ENCODE results near the gene CCDC6.
"Not testable (repeated sequence)": the region's sequence is repeated elsewhere in the genome, so short reads cannot be mapped to it uniquely, and the experiment has no call there.

CCDC6 gene

DNA sequence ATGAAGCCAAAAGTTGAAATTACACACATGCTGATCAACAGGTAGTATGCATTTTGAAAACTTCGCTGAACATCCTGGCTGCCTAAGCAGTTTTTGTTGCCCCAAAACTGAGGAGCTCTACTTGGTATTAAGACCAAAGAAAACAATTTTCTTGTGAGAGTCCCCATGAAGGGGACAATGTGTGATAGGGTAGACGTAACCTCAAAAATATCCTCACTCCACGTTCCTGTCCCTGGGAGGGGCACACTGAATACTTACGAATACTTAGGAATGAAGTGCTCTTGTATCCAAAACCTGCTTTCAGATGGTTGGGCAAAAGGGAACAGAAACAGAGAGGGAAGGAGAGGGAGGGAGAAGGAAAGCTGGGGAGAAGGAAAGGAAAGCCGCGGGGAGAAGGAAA lies 24.7 kb downstream of the CCDC6 start:
- no peak overlapping the region for H3K4me3 ChIP-seq (ENCODE audit: low read depth, low read length)

DNA sequence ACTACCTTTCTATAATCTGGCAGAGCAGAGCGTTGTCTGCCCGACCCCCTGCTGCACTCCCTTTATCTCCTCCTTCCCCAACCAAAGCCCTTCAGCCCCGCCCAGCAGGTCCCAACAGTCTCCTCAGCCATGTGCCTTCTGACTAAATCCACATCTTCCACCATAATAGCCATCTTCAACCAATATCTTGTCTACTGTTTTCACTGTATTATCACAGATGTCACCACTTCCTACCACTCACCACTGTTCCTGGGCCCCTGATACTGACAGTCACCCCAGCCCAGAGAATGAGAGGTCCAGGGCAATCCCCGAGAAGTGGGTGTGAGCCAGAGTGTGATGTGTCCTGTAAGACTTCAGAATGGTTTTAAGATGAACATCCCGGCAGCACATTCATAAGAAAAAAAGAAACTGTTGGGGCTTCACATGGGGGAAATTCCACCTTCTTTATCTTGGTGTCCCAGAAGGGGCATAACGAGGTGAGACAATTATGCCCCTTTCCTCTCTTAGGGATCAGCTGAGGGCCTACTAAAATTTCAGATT lies 25.3 kb downstream of the CCDC6 start:
- H3K4me3 ChIP-seq (ENCODE audit: low read depth, low read length) = no peak overlapping the region

DNA sequence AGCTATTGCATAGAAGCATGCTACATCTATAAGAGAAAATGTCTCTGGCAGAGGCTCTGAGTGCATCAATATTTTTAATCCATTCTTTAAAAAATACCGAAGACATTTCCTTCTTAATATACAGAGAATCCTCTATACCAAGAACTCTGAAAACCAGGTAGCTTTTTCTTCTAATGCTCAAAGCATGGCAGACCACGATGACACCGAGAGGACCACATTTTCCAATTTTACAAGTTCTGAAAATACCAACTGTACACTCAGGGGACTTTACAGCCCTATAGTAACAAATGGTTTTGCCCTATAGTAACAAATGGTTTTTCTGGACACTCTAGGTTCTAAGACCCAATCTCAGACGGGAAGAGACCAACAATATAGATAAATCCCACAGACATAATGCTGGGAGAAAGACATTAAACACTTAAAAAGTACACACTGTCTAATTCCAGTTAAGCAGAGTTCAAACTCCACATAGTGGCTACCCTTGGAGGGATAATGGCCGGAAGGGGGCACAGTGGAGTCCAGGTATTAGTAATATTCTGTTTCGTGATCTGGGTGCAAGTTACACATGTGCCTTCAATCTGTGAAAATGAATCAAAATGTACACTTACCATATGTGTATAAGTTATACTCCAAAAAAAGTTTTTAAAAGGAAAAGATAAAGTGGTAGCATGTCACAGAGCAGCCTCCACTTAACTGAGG lies 26.2 kb downstream of the CCDC6 start:
- no peak overlapping the region for H3K4me3 ChIP-seq (ENCODE audit: low read depth, low read length)

DNA sequence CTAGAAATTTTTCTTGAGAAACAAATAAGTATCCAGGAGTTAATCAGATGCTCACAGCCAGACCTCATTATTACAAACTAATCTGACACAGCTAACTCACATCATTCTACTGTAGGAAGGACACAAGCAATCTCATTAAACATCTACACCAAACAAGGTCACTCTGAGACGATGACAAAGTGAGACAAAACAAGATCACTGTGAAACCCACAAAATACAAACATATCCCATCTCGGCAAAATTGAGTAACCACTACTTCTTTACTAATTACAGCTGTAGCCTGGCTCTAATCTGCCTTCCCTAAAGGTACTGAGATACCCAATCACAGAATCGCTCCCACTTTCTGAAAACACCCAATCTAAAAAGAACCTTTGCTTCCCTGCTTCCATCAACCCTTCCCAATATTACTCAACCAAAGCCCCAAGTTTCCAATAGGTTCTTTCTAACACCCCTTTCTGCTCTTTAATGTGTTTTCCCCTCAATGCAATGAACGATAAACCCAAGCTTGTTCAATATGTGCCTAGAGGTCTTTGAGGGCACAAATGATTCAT lies 26.9 kb downstream of the CCDC6 start:
- H3K4me3 ChIP-seq (ENCODE audit: low read depth, low read length) = no peak overlapping the region

- H3K4me3 ChIP-seq (ENCODE audit: low read depth, low read length) = no peak overlapping the region
These were observed 27.4 kb downstream of the CCDC6 start for GRCh38 chr10:59878915-59879314.

- H3K4me3 ChIP-seq (ENCODE audit: low read depth, low read length) = no peak overlapping the region
These were observed 28.1 kb downstream of the CCDC6 start for GRCh38 chr10:59878289-59878688.

DNA sequence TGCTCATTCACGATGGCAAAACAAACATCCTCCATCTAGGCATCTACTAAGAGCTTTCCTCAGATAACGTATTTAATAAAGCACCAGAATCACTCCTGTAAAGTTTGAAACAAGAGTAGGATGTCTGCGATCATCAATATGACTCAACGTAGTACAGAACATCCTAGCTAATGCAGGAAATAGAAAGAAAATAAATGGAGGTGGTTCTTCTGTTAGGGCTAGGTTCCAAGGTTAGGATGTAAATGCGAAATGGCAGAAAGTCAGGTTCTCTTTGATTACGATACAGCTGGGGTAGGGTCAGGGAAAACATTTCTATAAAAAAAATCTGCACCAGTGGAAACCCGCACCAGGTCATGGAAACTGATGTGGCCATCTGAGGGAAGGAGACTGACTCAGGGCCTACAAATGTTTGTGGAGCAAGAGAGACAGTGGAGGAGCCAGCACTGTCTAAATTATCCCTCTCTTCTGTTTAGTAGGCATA lies 29.1 kb downstream of the CCDC6 start:
- H3K4me3 ChIP-seq (ENCODE audit: low read depth, low read length) = no peak overlapping the region

DNA sequence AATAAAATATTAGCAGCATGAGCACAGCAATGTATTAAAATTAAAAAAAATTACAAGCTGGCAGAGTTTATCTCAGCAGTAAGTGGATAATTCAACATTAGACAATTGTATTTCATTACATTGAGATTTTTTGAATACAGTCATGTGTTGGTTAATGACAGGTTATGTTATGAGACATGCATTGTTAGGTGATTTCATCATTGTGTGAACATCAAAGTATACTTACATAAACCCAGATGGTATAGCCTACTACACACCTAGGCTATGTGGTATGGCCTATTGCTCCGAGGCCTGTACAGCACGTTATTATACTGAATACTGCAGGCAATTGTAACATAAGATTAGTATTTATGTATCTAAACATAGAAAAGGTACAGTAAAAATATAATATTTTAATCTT lies 29.7 kb downstream of the CCDC6 start:
- H3K4me3 ChIP-seq (ENCODE audit: low read depth, low read length) = no peak overlapping the region

DNA sequence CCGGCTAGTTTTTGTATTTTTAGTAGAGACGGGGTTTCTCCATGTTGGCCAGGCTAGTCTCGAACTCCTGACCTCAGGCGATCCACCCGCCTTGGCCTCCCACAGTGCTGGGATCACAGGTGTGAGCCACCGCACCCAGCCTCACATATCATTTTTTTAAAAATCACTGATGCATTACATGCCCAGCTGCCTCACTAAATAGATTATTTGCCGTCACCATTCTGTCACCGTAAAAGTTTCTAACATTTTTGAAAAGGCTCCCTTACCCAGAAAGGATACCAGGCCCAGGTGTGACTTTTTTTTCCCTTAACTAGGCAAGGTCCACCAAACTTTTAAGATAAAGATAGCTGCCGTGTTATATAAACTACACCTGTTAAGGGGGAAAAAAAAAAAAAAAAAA lies 30.1 kb downstream of the CCDC6 start:
- H3K4me3 ChIP-seq (ENCODE audit: low read depth, low read length) = not testable (repeated sequence)

GRCh38 chr10:59873896-59874295 lies 32.5 kb downstream of the CCDC6 start:
- H3K4me3 ChIP-seq (ENCODE audit: low read depth, low read length) = no peak overlapping the region

DNA sequence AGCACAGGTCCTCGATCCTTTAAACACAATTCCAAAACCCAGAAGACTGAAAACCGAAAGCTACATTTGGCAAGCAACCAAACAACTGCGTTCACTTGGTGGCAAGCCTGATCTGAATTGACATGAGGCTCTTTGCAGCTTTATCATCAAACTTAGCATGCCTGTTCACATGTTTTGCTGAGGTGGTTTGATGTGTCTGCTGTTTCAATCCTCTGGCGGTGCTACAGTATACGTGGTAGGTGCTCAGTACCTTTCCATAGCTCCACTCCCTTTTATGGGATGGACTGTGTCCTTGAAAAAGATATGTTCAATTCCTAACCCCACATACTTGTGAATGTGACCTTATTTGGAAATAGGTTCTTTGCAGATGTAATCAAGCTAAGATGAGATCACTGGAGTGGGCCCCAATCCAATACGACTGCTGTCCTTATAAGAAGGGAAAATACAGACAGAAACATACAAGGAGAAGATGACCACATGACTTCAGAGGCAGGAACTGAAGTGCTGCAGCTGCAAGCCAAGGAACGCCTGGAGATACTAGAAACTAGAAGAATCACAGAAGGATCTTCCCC lies 33.4 kb downstream of the CCDC6 start:
- H3K4me3 ChIP-seq (ENCODE audit: low read depth, low read length) = no peak overlapping the region

DNA sequence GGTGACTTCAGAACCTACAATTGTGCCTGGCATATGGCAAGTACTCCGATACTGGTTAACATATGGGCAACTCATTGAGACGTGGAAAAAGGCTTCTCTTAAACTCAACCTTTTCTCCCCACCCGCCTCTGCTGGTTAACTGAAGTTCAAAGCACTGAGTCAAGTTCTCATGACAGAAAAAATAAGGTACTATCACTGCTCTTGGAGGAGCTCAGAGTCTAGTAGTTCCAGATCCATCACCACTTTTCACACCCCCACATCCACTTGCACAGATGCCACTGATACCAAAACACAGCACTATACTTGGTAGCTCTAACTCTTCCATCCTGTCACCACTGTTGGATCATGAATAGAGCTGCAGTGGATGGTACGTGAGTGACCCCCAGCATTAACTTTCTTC lies 36.2 kb downstream of the CCDC6 start:
- no peak overlapping the region for H3K4me3 ChIP-seq (ENCODE audit: low read depth, low read length)

DNA sequence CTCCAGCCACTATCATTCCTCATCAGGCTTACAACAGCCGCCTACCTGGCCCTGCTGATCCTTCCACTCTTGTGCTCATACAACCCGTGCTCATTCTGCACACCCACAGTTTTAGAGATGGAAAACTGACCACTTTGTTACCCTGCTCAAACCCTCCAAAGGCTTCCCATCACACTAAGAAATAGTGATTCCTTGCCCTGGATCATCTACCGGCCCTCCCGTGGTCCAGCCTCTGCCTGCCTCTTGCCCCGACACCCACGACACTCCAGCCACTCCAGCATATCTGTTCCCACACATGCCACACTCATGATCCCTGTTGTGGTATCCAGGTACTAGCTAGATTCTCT lies 36.8 kb downstream of the CCDC6 start:
- no peak overlapping the region for H3K4me3 ChIP-seq (ENCODE audit: low read depth, low read length)

DNA sequence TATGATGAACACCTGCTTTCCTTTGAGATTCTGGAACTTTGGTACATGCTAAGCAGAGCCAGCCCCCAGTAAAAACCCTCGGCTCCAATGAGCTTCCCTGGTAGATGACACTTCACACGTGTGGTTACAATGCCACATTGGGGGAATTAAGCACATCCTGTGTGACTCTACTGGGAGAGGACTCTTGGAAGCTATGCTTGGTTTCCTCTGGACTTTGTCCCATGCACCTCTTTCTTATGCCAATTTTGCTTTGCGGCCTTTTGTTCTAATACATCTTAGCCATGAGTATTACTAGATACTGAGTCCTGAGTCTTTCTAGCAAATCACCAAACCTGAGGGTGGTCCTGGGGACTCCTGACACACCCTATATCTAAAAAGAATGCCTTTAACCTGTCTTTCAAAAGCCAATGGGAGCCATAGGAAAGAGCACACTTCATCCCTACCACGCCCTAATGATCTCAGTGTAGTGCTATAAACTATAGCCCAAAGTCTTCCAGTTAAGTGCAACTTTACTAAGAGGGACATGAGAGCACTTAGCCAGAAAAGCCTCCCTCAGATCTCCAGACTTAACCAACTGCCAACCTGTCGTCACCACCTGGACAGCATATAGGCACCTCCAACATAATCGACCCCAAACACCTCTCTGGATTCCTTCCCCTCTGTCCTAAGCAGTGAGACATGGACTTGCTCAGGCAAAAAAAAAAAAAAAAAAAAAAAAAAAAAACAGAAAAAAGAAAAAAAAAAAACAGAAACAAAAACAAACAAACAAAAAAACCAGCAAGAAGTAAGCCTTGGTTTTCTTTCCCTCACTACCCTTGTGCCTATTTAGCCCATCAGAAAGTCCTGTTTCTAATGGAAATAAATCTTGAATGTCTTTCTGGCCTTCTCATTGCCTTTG lies 37.4 kb downstream of the CCDC6 start:
- no peak overlapping the region for H3K4me3 ChIP-seq (ENCODE audit: low read depth, low read length)

DNA sequence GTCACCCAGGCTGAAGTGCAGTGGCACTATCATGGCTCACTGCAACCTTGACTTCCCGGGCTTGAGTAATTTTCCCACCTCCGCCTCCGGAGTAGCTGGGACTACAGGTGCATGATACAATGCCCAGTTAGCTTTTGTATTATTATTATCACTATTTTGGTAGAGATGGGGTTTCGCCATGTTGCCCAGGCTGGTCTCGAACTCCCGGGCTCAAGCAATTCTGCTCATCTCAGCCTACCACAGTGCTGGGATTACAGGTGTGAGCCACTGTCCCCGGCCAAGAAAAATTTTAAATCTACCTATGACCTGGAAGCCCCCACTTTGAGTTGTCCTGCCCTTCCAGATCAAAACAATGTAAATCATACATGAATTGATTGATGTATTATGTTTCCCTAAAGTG lies 38.8 kb downstream of the CCDC6 start:
- no peak overlapping the region for H3K4me3 ChIP-seq (ENCODE audit: low read depth, low read length)

DNA sequence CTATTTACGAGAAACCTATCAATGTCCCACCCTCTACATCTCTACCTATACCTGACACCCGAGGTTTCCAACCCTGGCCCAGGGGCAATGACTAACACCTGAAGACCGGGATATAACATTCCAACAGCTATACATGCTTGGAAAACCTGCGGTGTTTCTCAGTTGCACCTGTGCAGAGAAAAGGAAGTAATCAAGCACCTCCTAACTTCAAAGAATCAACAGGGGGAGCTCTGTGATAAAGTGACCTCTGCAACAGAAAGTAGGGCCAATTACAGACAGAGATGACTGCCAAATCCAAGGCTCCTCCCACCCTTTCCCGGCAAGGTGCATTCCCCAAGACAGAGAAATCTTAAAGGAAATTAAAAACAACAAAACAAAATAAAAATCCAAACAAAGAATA lies 41.3 kb downstream of the CCDC6 start:
- no peak overlapping the region for H3K4me3 ChIP-seq (ENCODE audit: low read depth, low read length)

GRCh38 chr10:59864141-59864962 lies 42.0 kb downstream of the CCDC6 start:
- no peak overlapping the region for H3K4me3 ChIP-seq (ENCODE audit: low read depth, low read length)

DNA sequence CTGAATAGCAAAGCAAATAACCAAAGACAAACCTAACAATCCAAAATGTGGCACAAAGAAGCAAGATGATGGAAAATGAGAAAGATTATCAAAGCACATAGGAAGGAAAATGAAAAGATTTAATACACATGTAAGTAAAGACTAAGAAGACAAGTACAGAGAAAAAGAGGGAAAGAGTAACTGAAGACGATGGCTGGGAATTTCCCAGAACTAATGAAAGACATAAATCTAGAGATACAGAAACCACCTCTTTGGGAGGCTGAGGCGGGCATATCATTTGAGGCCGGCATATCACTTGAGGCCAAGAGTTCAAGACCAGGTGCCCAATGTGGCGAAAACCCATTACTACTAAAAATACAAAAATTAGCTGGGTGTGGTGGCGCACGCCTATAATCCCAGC lies 46.8 kb downstream of the CCDC6 start:
- no peak overlapping the region for H3K4me3 ChIP-seq (ENCODE audit: low read depth, low read length)

DNA sequence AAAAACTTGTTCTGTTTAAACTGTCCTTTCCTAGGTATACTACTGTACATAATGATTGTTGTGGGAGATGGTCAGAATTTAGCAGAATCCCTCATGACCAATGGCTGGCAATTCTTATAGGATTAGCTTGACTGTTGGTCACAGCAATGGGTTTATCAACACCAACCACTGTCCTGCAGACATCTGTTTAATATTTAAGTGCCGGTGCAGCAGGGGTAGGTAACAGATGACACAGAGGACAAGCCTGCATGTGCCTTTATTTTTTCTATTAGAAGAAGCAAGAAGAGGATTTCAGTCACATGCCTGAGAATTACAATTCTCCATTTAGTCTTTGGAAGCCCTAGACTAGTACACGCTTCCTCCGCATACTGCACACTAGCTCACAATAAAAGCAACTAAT lies 48.4 kb downstream of the CCDC6 start:
- H3K4me3 ChIP-seq (ENCODE audit: low read depth, low read length) = no peak overlapping the region

DNA sequence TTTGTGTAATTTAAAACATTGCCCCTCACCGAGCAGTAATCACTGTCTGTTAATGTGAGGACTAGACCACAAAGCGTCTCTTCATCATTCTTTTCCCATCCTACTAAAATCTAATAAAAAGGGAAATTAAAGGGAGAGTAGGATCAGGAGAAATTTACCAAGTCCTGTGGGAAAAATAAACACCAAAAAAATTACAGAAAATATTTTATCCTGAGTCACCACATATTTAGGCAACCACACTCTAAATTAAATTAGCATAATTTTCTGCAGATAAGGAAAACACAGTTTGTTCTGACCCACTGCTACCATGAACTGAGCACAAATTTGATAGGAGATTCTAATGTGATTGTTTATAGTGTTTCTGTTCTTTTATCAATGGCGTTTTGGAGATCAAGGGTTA lies 49.3 kb downstream of the CCDC6 start:
- H3K4me3 ChIP-seq (ENCODE audit: low read depth, low read length) = no peak overlapping the region

DNA sequence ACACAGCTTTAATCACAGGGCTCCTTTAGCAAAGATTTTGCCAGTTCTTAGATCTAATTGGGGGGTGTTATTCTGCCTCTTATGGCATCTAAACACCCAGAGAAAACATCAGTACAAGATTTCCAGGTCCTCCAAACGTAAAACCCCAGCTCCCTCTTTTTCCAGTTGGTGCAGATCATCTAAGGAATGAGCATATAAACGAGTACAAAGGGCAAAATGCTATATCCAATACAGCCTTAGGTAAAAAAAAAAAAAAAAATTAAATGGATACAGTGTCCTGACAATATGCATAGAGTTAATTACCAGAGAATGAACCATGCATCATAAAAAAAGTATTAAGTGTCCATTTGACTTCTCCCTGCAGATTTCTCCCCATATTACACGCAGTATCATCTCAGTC lies 50.3 kb downstream of the CCDC6 start:
- no peak overlapping the region for H3K4me3 ChIP-seq (ENCODE audit: low read depth, low read length)
